ENCODE measurements around the gene PSMB4. TPM values are rescaled to one million over a fixed set of nuclear protein-coding genes. Genes with fewer than 3 reads are reported as not detected.

The PSMB4 gene
- polyA plus RNA-seq, 3 donors = 69.6 to 316 (median 85.6) TPM

- no peaks in the 10 kb centered on the region for H3K27me3 ChIP-seq (ENCODE audit: control insufficient read depth in 2 of 2, insufficient read depth in 2 of 2, low read length in 2 of 2)
- Mint-ChIP-seq H3K27me3 (ENCODE audit: low read depth in 3 of 3) (peaks cover 2 to 3% (median 2%) of the 10 kb centered on the region in 3 donors), H3K27ac (peak overlapping the region in 3 of 7 donors; percentile 26 to 68 (median 35)), H3K9me3 (peaks cover 12 to 18% (median 14%) of the 10 kb centered on the region in 7 donors), H3K4me3 (no peak overlapping the region), H3K36me3 (no peaks in the 10 kb centered on the region), H3K4me1 (peaks cover 3% of the 10 kb centered on the region)
- H3K4me1 ChIP-seq (ENCODE audit: control insufficient read depth in 1 of 2, insufficient read depth in 2 of 2, low read length in 2 of 2) = no peaks in the 10 kb centered on the region
- H3K79me2 ChIP-seq (ENCODE audit: insufficient read depth, low read length) = no peaks in the 10 kb centered on the region
- peaks cover 10 to 11% of the 10 kb centered on the region in 2 donors for H3K9me3 ChIP-seq (replicated peaks in 1 of 2; ENCODE audit: control insufficient read depth in 1 of 2, insufficient read depth in 1 of 2, low read length in 2 of 2)
- no peaks in the 10 kb centered on the region for H3K36me3 ChIP-seq (replicated peaks in 1 of 2; ENCODE audit: control insufficient read depth in 1 of 2, insufficient read depth in 2 of 2, low read length in 2 of 2)
- TF ChIP-seq, protein P1, sequence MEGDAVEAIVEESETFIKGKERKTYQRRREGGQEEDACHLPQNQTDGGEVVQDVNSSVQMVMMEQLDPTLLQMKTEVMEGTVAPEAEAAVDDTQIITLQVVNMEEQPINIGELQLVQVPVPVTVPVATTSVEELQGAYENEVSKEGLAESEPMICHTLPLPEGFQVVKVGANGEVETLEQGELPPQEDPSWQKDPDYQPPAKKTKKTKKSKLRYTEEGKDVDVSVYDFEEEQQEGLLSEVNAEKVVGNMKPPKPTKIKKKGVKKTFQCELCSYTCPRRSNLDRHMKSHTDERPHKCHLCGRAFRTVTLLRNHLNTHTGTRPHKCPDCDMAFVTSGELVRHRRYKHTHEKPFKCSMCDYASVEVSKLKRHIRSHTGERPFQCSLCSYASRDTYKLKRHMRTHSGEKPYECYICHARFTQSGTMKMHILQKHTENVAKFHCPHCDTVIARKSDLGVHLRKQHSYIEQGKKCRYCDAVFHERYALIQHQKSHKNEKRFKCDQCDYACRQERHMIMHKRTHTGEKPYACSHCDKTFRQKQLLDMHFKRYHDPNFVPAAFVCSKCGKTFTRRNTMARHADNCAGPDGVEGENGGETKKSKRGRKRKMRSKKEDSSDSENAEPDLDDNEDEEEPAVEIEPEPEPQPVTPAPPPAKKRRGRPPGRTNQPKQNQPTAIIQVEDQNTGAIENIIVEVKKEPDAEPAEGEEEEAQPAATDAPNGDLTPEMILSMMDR (IDR thresholded peaks at IDR 0.05) = no peak
- H3K27ac ChIP-seq (ENCODE audit: low read depth in 1 of 2, low read length in 2 of 2) = no peak overlapping the region
- no peaks in the 10 kb centered on the region for H4K20me1 ChIP-seq (ENCODE audit: insufficient read depth, low read length)
- no peak for DNase-seq
- H3K4me3 ChIP-seq (replicated peaks in 1 of 3; ENCODE audit: low read depth in 2 of 3, low read length in 3 of 3) = no peak overlapping the region
- intact Hi-C loops (cut with micrococcal nuclease) = no loop called here
- no peak overlapping the region for H3K4me2 ChIP-seq (replicated peaks; ENCODE audit: extremely low read depth, low read length, poor library complexity, severe bottlenecking)
- H3K9ac ChIP-seq (ENCODE audit: insufficient read depth, low read length, poor library complexity, severe bottlenecking) = no peak overlapping the region
- H2AFZ ChIP-seq (ENCODE audit: insufficient read depth, low read depth, low read length, poor library complexity, severe bottlenecking) = no peak overlapping the region
These were observed 37.5 kb upstream of the PSMB4 start for GRCh38 chr1:151361883-151362282.

DNA sequence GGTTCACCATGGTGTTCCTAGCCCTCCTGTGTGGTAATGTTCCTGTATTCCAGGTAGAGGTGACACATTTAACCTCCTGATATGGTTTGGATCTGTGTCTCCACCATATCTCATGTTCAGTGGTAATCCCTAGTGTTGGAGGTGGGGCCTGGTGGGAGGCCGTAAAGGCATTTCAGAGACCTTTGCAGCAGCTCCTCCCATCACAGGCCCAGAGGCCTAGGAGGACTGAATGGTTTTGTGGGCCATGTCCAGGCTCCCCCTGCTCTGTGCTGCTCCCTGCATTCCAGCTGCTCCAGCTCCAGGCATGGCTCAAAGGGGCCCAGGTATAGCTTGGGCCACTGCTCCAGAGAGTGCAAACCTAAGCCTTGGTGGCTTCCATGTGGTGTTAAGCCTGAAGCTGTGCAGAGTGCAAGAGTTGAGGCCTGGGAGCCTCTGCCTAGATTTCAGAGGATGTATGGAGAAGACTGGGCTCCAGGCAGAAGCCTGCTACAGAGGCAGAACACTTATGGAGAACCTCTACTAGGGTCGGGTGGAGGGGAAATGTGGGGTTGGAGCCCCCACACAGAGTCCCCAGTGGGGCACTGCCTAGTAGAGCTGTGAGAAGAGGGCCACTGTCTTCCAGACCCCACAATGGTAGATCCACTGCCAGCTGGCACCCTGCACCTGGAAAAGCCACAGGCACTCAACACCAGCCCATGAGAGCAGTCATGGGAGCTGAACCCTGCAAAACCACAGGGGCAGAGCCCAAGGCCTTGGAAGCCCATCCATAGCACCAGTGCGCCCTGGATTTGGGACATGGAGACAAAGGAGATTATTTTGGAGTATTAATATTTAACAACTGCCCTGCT, 36.8 kb upstream of the PSMB4 start:
- no CpG with 5 or more reads among the region's 3 CpGs for WGBS (ENCODE audit: insufficient coverage)
- TF ChIP-seq, protein P1 (IDR thresholded peaks at IDR 0.05) = no peak

More for the DNA sequence above, 36.8 kb upstream of the PSMB4 start:
- Histone ChIP-seq H4K20me1 (ENCODE audit: insufficient read depth, low read length) (no peaks in the 10 kb centered on the region), H3K36me3 (replicated peaks in 1 of 2; ENCODE audit: control insufficient read depth in 1 of 2, insufficient read depth in 2 of 2, low read length in 2 of 2) (no peaks in the 10 kb centered on the region), H3K27me3 (ENCODE audit: control insufficient read depth in 2 of 2, insufficient read depth in 2 of 2, low read length in 2 of 2) (no peaks in the 10 kb centered on the region), H3K27ac (ENCODE audit: low read depth in 1 of 2, low read length in 2 of 2) (no peak overlapping the region), H3K9me3 (replicated peaks in 1 of 2; ENCODE audit: control insufficient read depth in 1 of 2, insufficient read depth in 1 of 2, low read length in 2 of 2) (peaks cover 10 to 11% of the 10 kb centered on the region in 2 donors), H3K4me1 (ENCODE audit: control insufficient read depth in 1 of 2, insufficient read depth in 2 of 2, low read length in 2 of 2) (no peaks in the 10 kb centered on the region), H3K79me2 (ENCODE audit: insufficient read depth, low read length) (no peaks in the 10 kb centered on the region), H3K4me3 (replicated peaks in 1 of 3; ENCODE audit: low read depth in 2 of 3, low read length in 3 of 3) (no peak overlapping the region), H2AFZ (ENCODE audit: insufficient read depth, low read depth, low read length, poor library complexity, severe bottlenecking) (no peak overlapping the region), H3K9ac (ENCODE audit: insufficient read depth, low read length, poor library complexity, severe bottlenecking) (no peak overlapping the region), H3K4me2 (replicated peaks; ENCODE audit: extremely low read depth, low read length, poor library complexity, severe bottlenecking) (no peak overlapping the region)
- H3K27ac Mint-ChIP-seq = peak overlapping the region in 4 of 7 donors; percentile 26 to 38 (median 35)
- H3K36me3 Mint-ChIP-seq = no peaks in the 10 kb centered on the region
- intact Hi-C loops (cut with micrococcal nuclease) = no loop called here
- H3K9me3 Mint-ChIP-seq = peaks cover 12 to 18% (median 16%) of the 10 kb centered on the region in 7 donors
- DNase-seq = no peak
- no peak overlapping the region for H3K4me3 Mint-ChIP-seq
- peaks cover 3% of the 10 kb centered on the region for H3K4me1 Mint-ChIP-seq
- H3K27me3 Mint-ChIP-seq (ENCODE audit: low read depth in 3 of 3) = peaks cover 2 to 3% (median 2%) of the 10 kb centered on the region in 3 donors
